GM21825 (cell line): ENCODE measurements around the gene COPS8.

Source experiments
- ATAC-seq: cut with Tn5 transposase; IDR thresholded peaks from one replicate; pipeline ENCODE4 v1.9.1; 2021; ENCODE audit warnings: mild to moderate bottlenecking, moderate library complexity; ENCODE audit not compliant: unreplicated experiment

The COPS8 gene

GRCh38 chr2:237097911-237098702 lies 12.4 kb downstream of the COPS8 start:
- no peak for ATAC-seq

- ATAC-seq: no peak
These were observed 14.1 kb downstream of the COPS8 start for GRCh38 chr2:237099804-237100203.

GRCh38 chr2:237101118-237101979 lies 15.7 kb downstream of the COPS8 start:
- ATAC-seq: no peak

- no peak for ATAC-seq
These were observed 16.7 kb downstream of the COPS8 start for GRCh38 chr2:237102428-237102827.

GRCh38 chr2:237109421-237109934 lies 23.8 kb downstream of the COPS8 start:
- ATAC-seq: no peak

GRCh38 chr2:237113026-237113795 lies 27.5 kb downstream of the COPS8 start:
- no peak for ATAC-seq

GRCh38 chr2:237115870-237116269 lies 30.2 kb downstream of the COPS8 start:
- ATAC-seq: no peak

GRCh38 chr2:237116431-237116830 lies 30.7 kb downstream of the COPS8 start:
- no peak for ATAC-seq

- ATAC-seq: no peak
These were observed 32.3 kb downstream of the COPS8 start for GRCh38 chr2:237118025-237118424.

GRCh38 chr2:237118561-237119155 lies 33.0 kb downstream of the COPS8 start:
- no peak for ATAC-seq

GRCh38 chr2:237120916-237121315 lies 35.2 kb downstream of the COPS8 start:
- no peak for ATAC-seq

- no peak for ATAC-seq
These were observed 35.6 kb downstream of the COPS8 start for GRCh38 chr2:237121321-237121720.

- ATAC-seq: no peak
These were observed 36.6 kb downstream of the COPS8 start for GRCh38 chr2:237122214-237122666.

- no peak for ATAC-seq
These were observed 39.1 kb downstream of the COPS8 start for GRCh38 chr2:237124820-237125219.

GRCh38 chr2:237125967-237126366 lies 40.3 kb downstream of the COPS8 start:
- ATAC-seq: no peak

- no peak for ATAC-seq
These were observed 41.0 kb downstream of the COPS8 start for GRCh38 chr2:237126519-237127174.

- no peak for ATAC-seq
These were observed 42.5 kb downstream of the COPS8 start for GRCh38 chr2:237128026-237128703.

GRCh38 chr2:237128845-237129592 lies 43.3 kb downstream of the COPS8 start:
- no peak for ATAC-seq
